Measurements from ENCODE around the gene P3H2.

DNA sequence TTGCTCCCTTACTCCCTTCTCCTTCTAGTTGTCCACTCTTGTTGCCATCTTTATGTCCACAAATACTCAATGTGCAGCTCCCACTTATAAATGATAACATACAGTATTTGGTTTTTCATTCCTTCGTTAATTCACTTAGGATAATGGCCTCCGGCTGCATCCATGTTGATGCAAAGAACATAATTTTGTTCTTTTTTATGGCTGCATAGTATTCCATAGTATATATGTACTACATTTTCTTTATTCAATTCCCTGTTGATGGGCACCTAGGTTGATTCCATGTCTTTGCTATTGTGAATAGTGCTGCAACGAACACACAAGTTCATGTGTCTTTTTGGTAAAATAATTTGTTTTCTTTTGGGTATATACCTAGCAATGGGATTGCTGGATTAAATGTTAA, 21.3 kb upstream of the P3H2 start:
- TF ChIP-seq CTCF (tag by site-specific recombination; IDR thresholded peaks at IDR 0.05): no peak
- TF ChIP-seq ZNF394 (tag by site-specific recombination; IDR thresholded peaks at IDR 0.05; ENCODE audit: borderline replicate concordance): no peak
- no peak for TF ChIP-seq ZNF571 (tag by site-specific recombination; IDR thresholded peaks at IDR 0.05)
- no peak for TF ChIP-seq ZNF514 (tag by site-specific recombination; IDR thresholded peaks at IDR 0.05)
- TF ChIP-seq KLF8 (tag by site-specific recombination; IDR thresholded peaks at IDR 0.05): no peak
- TF ChIP-seq ZNF350 (tag by site-specific recombination; IDR thresholded peaks at IDR 0.05): no peak
- TF ChIP-seq, protein P1, sequence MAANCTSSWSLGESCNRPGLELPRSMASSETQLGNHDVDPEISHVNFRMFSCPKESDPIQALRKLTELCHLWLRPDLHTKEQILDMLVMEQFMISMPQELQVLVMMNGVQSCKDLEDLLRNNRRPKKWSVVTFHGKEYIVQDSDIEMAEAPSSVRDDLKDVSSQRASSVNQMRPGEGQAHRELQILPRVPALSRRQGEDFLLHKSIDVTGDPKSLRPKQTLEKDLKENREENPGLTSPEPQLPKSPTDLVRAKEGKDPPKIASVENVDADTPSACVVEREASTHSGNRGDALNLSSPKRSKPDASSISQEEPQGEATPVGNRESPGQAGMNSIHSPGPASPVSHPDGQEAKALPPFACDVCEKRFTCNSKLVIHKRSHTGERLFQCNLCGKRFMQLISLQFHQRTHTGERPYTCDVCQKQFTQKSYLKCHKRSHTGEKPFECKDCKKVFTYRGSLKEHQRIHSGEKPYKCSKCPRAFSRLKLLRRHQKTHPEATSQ (tag by site-specific recombination; IDR thresholded peaks at IDR 0.05): no peak
- no peak for TF ChIP-seq ZNF544 (tag by site-specific recombination; IDR thresholded peaks at IDR 0.05)
- TF ChIP-seq ZNF488 (tag by site-specific recombination; IDR thresholded peaks at IDR 0.05): no peak
- no peak for TF ChIP-seq SP2 (tag by site-specific recombination; IDR thresholded peaks at IDR 0.05)
